Measurements from ENCODE around the gene PIEZO1. TPM values are rescaled to one million over a fixed set of nuclear protein-coding genes. Genes with fewer than 3 reads are reported as not detected.

Gene PIEZO1
- total and polyA plus RNA-seq, 9 of the 15 experiments (the other 6 are each of a cell fraction or from before 2014, with no cell fraction given) = 3.6 to 432 (median 131) TPM

GRCh38 chr16:88815901-88816589 is 31.0 kb upstream of the PIEZO1 start (continued):
- TF ChIP-seq, protein P1, sequence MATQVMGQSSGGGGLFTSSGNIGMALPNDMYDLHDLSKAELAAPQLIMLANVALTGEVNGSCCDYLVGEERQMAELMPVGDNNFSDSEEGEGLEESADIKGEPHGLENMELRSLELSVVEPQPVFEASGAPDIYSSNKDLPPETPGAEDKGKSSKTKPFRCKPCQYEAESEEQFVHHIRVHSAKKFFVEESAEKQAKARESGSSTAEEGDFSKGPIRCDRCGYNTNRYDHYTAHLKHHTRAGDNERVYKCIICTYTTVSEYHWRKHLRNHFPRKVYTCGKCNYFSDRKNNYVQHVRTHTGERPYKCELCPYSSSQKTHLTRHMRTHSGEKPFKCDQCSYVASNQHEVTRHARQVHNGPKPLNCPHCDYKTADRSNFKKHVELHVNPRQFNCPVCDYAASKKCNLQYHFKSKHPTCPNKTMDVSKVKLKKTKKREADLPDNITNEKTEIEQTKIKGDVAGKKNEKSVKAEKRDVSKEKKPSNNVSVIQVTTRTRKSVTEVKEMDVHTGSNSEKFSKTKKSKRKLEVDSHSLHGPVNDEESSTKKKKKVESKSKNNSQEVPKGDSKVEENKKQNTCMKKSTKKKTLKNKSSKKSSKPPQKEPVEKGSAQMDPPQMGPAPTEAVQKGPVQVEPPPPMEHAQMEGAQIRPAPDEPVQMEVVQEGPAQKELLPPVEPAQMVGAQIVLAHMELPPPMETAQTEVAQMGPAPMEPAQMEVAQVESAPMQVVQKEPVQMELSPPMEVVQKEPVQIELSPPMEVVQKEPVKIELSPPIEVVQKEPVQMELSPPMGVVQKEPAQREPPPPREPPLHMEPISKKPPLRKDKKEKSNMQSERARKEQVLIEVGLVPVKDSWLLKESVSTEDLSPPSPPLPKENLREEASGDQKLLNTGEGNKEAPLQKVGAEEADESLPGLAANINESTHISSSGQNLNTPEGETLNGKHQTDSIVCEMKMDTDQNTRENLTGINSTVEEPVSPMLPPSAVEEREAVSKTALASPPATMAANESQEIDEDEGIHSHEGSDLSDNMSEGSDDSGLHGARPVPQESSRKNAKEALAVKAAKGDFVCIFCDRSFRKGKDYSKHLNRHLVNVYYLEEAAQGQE (IDR thresholded peaks at IDR 0.05; ENCODE audit: borderline replicate concordance) = peak; percentile 78
- TF ChIP-seq, protein P1 (CRISPR knock-in tag; IDR thresholded peaks at IDR 0.05; ENCODE audit: low read depth) = no peak
- TF ChIP-seq NFE2 (IDR thresholded peaks at IDR 0.05; ENCODE audit: low read depth) (peak; percentile 32; the same call in 1 of the 2 replicates), JUND (IDR thresholded peaks at IDR 0.05; ENCODE audit: borderline replicate concordance, low read depth, low read length) (no peak), JUND (tag; IDR thresholded peaks at IDR 0.05; ENCODE audit: borderline replicate concordance, low read depth, low read length) (no peak), ZNF740 (CRISPR knock-in tag; IDR thresholded peaks at IDR 0.05) (no peak), ZNF740 (tag; IDR thresholded peaks at IDR 0.05) (no peak), XRCC5 (IDR thresholded peaks at IDR 0.05; ENCODE audit: low read depth, low read length) (0 out of 2 replicates have a peak, but pooled peaks have one; percentile 50), TOE1 (IDR thresholded peaks at IDR 0.05; ENCODE audit: borderline replicate concordance) (no peak), TOE1 (CRISPR knock-in tag; IDR thresholded peaks at IDR 0.05; ENCODE audit: borderline replicate concordance, low read depth) (0 out of 2 replicates have a peak, but pooled peaks have one; percentile 62), POLR2G (IDR thresholded peaks at IDR 0.05; ENCODE audit: low read depth, low read length) (peak; percentile 47; the same call in 1 of the 2 replicates), PKNOX1 (IDR thresholded peaks at IDR 0.05) (no peak), RBFOX2 (IDR thresholded peaks at IDR 0.05; ENCODE audit: low read depth, low read length) (peak; percentile 34; the same call in 1 of the 2 replicates), HNRNPL (IDR thresholded peaks at IDR 0.05; ENCODE audit: low read depth, low read length) (peak; percentile 71; the same call in 1 of the 2 replicates), ZNF282 (CRISPR knock-in tag; IDR thresholded peaks at IDR 0.05) (0 out of 2 replicates have a peak, but pooled peaks have one; percentile 11), RAD21 (CRISPR knock-in tag; conservative IDR thresholded peaks at IDR 0.05 in 1 of 2, IDR thresholded peaks at IDR 0.05 in 1 of 2) (peak; percentile 58 to 84), ARID2 (IDR thresholded peaks at IDR 0.05) (0 out of 2 replicates have a peak, but pooled peaks have one; percentile 38)
